ENCODE results near the gene TBL1XR1. TPM values are rescaled to one million over a fixed set of nuclear protein-coding genes. Genes with fewer than 3 reads are reported as not detected.

Gene TBL1XR1
- total RNA-seq, 1 experiment from 2014 or later, result 175 TPM

DNA sequence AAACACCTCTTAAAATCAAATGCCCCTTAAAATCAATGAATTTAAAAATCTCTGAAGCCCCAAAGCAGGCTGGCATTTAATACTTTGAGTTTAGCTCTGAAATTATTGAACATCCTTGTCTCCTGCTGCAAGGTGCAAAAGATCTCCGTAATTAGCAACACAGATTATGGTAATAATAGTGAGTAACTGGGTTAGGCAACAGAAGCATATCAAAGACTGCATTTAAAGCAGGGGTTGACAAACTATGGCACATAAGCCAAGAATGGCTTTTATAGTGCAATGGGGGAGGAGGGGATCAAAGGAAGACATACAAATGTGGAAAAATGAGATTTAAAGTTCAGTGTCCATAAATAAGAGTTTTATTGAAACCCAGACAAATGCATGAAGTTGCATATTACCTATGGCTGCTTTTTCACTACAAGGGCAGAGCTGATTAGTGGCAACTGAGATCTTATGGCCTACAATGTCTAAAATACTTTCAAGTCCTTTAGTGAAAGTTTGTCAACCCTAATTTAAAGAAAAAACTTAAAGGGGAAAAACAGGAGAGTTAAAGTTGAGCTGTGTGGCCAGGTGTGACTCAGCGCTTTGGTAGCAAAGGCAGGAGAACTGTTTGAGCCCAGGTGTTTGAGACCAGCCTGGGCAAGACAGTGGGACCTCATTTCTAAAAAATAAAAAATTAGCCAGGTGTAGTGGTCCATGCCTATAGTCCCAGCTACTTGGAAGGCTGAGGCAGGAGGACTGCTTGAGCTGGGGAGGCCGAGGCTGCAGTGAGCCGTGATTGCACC is 157.6 kb downstream of the TBL1XR1 start:
- no peak overlapping the region for H2BK120ac ChIP-seq (ENCODE audit: low read depth, low read length, poor library complexity, severe bottlenecking)
- Mint-ChIP-seq H3K27ac (peak overlapping the region in 2 of 3 experiments; percentile 55 to 78; a peak in 4 of 7 replicates), H3K36me3 (ENCODE audit: insufficient read depth in 1 of 3, low read depth in 3 of 3) (peaks cover 33 to 68% (median 64%) of the 10 kb centered on the region in 3 experiments; a peak in 6 of 7 replicates), H3K9me3 (no peaks in the 10 kb centered on the region), H3K27me3 (ENCODE audit: low read depth) (no peaks in the 10 kb centered on the region), H3K4me3 (no peak overlapping the region), H3K4me1 (peaks cover 8 to 11% of the 10 kb centered on the region in 2 experiments; a peak in 3 of 4 replicates)
- H3K23me2 ChIP-seq (ENCODE audit: insufficient read length, low read depth, low read length, poor library complexity, severe bottlenecking), result no peaks in the 10 kb centered on the region
- no peak overlapping the region for H2BK20ac ChIP-seq (ENCODE audit: low read depth, low read length, poor library complexity, severe bottlenecking)
- no peak overlapping the region for H2AFZ ChIP-seq (ENCODE audit: low read length)
- no peak overlapping the region for H4K5ac ChIP-seq (ENCODE audit: insufficient read length, low read depth, low read length)
- no CpG with 5 or more reads among the region's 4 CpGs for WGBS (ENCODE audit: extremely low coverage, insufficient read length, low lambda C conversion rate)
- TF ChIP-seq, protein P1, sequence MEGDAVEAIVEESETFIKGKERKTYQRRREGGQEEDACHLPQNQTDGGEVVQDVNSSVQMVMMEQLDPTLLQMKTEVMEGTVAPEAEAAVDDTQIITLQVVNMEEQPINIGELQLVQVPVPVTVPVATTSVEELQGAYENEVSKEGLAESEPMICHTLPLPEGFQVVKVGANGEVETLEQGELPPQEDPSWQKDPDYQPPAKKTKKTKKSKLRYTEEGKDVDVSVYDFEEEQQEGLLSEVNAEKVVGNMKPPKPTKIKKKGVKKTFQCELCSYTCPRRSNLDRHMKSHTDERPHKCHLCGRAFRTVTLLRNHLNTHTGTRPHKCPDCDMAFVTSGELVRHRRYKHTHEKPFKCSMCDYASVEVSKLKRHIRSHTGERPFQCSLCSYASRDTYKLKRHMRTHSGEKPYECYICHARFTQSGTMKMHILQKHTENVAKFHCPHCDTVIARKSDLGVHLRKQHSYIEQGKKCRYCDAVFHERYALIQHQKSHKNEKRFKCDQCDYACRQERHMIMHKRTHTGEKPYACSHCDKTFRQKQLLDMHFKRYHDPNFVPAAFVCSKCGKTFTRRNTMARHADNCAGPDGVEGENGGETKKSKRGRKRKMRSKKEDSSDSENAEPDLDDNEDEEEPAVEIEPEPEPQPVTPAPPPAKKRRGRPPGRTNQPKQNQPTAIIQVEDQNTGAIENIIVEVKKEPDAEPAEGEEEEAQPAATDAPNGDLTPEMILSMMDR (conservative IDR thresholded peaks at IDR 0.05), result no peak
- no peaks in the 10 kb centered on the region for H4K20me1 ChIP-seq (ENCODE audit: control insufficient read depth, insufficient read depth, insufficient read length)
- H3T11ph ChIP-seq (ENCODE audit: low read length), result no peak overlapping the region
- H3K23ac ChIP-seq (ENCODE audit: insufficient read length, low read depth, low read length), result no peak overlapping the region
- no peaks in the 10 kb centered on the region for H3K79me1 ChIP-seq (ENCODE audit: insufficient read depth, low read depth, low read length, poor library complexity, severe bottlenecking)
- H3K79me2 ChIP-seq (ENCODE audit: insufficient read depth, low read length), result no peaks in the 10 kb centered on the region
- no peak overlapping the region for H2AK5ac ChIP-seq (ENCODE audit: insufficient read length, low read length)
- no peak overlapping the region for H4K91ac ChIP-seq (ENCODE audit: insufficient read length, low read depth, low read length)
- H2BK12ac ChIP-seq (ENCODE audit: insufficient read length, low read depth, low read length), result no peak overlapping the region
- no peak overlapping the region for H3K18ac ChIP-seq (ENCODE audit: insufficient read length, low read depth, low read length)
- no peaks in the 10 kb centered on the region for H3K9me3 ChIP-seq (ENCODE audit: control insufficient read depth, low read depth, low read length)
- H3K27ac ChIP-seq (ENCODE audit: insufficient read length, low read depth, low read length), result no peak overlapping the region
- no peak overlapping the region for H3K4me2 ChIP-seq (ENCODE audit: insufficient read depth, insufficient read length, low read length)
- no peak overlapping the region for H3K56ac ChIP-seq (ENCODE audit: insufficient read length, low read depth, low read length)
- DNase-seq, result no peak
- no peaks in the 10 kb centered on the region for H3K4me1 ChIP-seq (ENCODE audit: insufficient read depth, low read length)
- H3K27me3 ChIP-seq (ENCODE audit: insufficient read depth, low read length), result no peaks in the 10 kb centered on the region
- H4K8ac ChIP-seq (replicated peaks; ENCODE audit: insufficient read length, low read depth, low read length), result no peak overlapping the region
- H3K4ac ChIP-seq (ENCODE audit: low read depth, low read length), result no peak overlapping the region
- no peak overlapping the region for H2BK15ac ChIP-seq (ENCODE audit: low read depth, low read length)
- H3K14ac ChIP-seq (ENCODE audit: insufficient read depth, low read length), result no peak overlapping the region
- no peak overlapping the region for H2BK5ac ChIP-seq (ENCODE audit: insufficient read length, low read length)
- H3K9ac ChIP-seq (ENCODE audit: extremely low read depth, insufficient read length, low read length), result no peak overlapping the region

All from H9 (cell line).